K562 (cell line): Measurements from ENCODE around the gene HIF1AN. TPM values are rescaled to one million over a fixed set of nuclear protein-coding genes. Genes with fewer than 3 reads are reported as not detected.
A peak's percentile ranks its signal among the peaks of the same experiment; 100 is the strongest.

Experiments used
- BRD9 ChIP-seq: fragments of 450-650 bp; IDR thresholded peaks from 2 replicates; pipeline ENCODE4 v1.6.1; 2018; ENCODE audit warnings: low read depth; ENCODE audit not compliant: partially characterized antibody
- CREBBP ChIP-seq: IDR thresholded peaks from one replicate; pipeline ENCODE4 v1.6.1; 2012; ENCODE audit warnings: low read depth, mild to moderate bottlenecking, control low read depth, inconsistent platforms, low read length
- DDX20 ChIP-seq: fragments of 450-650 bp; IDR thresholded peaks from 2 replicates; pipeline ENCODE4 v1.6.1; 2016; ENCODE audit warnings: missing genetic modification characterization, low read depth, mild to moderate bottlenecking, missing compliant biosample characterization, moderate library complexity
- EP300 ChIP-seq: IDR thresholded peaks from 2 replicates; pipeline ENCODE4 v1.6.1; 2012; ENCODE audit warnings: low read length, improper control_type of control experiment
- EP400 ChIP-seq: fragments of 450-650 bp; IDR thresholded peaks from 2 replicates; pipeline ENCODE4 v1.6.1; 2017; ENCODE audit warnings: antibody characterized with exemption, mild to moderate bottlenecking, moderate library complexity
- EZH2 ChIP-seq: IDR thresholded peaks from 2 replicates; pipeline ENCODE4 v1.6.1; 2012; ENCODE audit warnings: low read depth, mild to moderate bottlenecking, inconsistent platforms, low read length, borderline replicate concordance
- FOXJ3 ChIP-seq: sonication (generic); formaldehyde crosslinking; IDR thresholded peaks from 2 replicates; pipeline ENCODE4 v1.4.0; 2020; ENCODE audit warnings: mild to moderate bottlenecking, missing genetic modification reagents
- GABPA ChIP-seq: fragments of 200-800 bp; sonication (Bioruptor generic); conservative IDR thresholded peaks from 2 replicates; pipeline ENCODE4 v1.6.1; 2016; ENCODE audit warnings: low read depth, missing genetic modification characterization, missing compliant biosample characterization
- GTF2A2 ChIP-seq: IDR thresholded peaks from 2 replicates; pipeline ENCODE4 v1.6.1; 2016; ENCODE audit warnings: mild to moderate bottlenecking, missing genetic modification characterization, missing compliant biosample characterization
- HIVEP1 ChIP-seq: fragments of 250-450 bp; sonication (Bioruptor Pico); IDR thresholded peaks from 2 replicates; pipeline ENCODE4 v1.4.0; 2020; ENCODE audit warnings: mild to moderate bottlenecking
- HMGN3 ChIP-seq: IDR thresholded peaks from 2 replicates; pipeline ENCODE4 v1.6.1; 2011; ENCODE audit warnings: borderline replicate concordance, low read depth, mild to moderate bottlenecking, mixed read lengths, low read length; ENCODE audit not compliant: insufficient read length; ENCODE audit errors: extremely low read depth
- HNRNPL ChIP-seq: fragments of 200-400 bp; formaldehyde crosslinking; IDR thresholded peaks from 2 replicates; pipeline ENCODE4 v1.6.1; 2017; ENCODE audit warnings: low read depth, mild to moderate bottlenecking, low read length
- IRF1 ChIP-seq: sonication (generic); formaldehyde crosslinking; IDR thresholded peaks from 2 replicates; pipeline ENCODE4 v1.8.0; 2022; ENCODE audit warnings: missing genetic modification reagents, mild to moderate bottlenecking, borderline replicate concordance
- NCOA4 ChIP-seq: fragments of 450-650 bp; IDR thresholded peaks from 2 replicates; pipeline ENCODE4 v1.6.1; 2018; ENCODE audit warnings: mild to moderate bottlenecking; ENCODE audit not compliant: partially characterized antibody
- NFXL1 ChIP-seq: fragments of 450-650 bp; formaldehyde crosslinking; IDR thresholded peaks from 2 replicates; pipeline ENCODE4 v1.4.0; 2021; ENCODE audit warnings: mild to moderate bottlenecking
- PML ChIP-seq: IDR thresholded peaks from 2 replicates; pipeline ENCODE4 v1.6.1; 2012; ENCODE audit warnings: low read length, inconsistent platforms
- RAD51 ChIP-seq: fragments of 450-650 bp; IDR thresholded peaks from 2 replicates; pipeline ENCODE4 v1.7.1; 2016; ENCODE audit warnings: low read depth, mild to moderate bottlenecking, borderline replicate concordance
- SNIP1 ChIP-seq: fragments of 450-650 bp; IDR thresholded peaks from 2 replicates; pipeline ENCODE4 v1.7.1; 2017; ENCODE audit warnings: low read depth, mild to moderate bottlenecking
- TBL1XR1 ChIP-seq, 2 experiments: IDR thresholded peaks; 2 replicates each; pipeline ENCODE4 v1.6.1; 2012; ENCODE audit warnings: improper control_type of control experiment in 2 of 2, low read length in 2 of 2, mild to moderate bottlenecking in 1 of 2
- TEAD4 ChIP-seq, 2 experiments: sonication (generic) in 1 of 2; formaldehyde crosslinking in 1 of 2; IDR thresholded peaks; 2 replicates each; pipeline versions ENCODE4 v1.6.1 to v1.8.0; 2012 to 2022; ENCODE audit warnings: borderline replicate concordance in 1 of 2, inconsistent platforms in 1 of 2, low read length in 1 of 2, mild to moderate bottlenecking in 1 of 2, missing genetic modification reagents in 1 of 2
- ZFPM2 ChIP-seq: fragments of 250-450 bp; sonication (Bioruptor Pico); IDR thresholded peaks from 2 replicates; pipeline ENCODE4 v1.5.1; 2022; ENCODE audit warnings: mild to moderate bottlenecking
- ZNF444 ChIP-seq: fragments of 250-450 bp; sonication (Bioruptor Pico); IDR thresholded peaks from 2 replicates; pipeline ENCODE4 v1.4.0; 2020; ENCODE audit warnings: mild to moderate bottlenecking, moderate library complexity
- polyA plus RNA-seq, 8 experiments: library from polyadenylated mRNA; depleted of rRNA in 4 of 8; stranded (reverse) in 5 of 8; unstranded in 3 of 8; fragments of >200 nt; fragmentation: Nextera tagmentation in 2 of 8; fragmentation: Illumina TruSeq in 1 of 8; extraction: Ambion mirVana in 2 of 8; extraction: Trizol in 1 of 8; gene quantifications; 2 replicates each; pipeline versions ENCODE4 v1.2.1 to v1.2.3, GENCODE V29; 2011 to 2014; ENCODE audit warnings: inconsistent platforms in 1 of 8, missing spikeins in 1 of 8
- total RNA-seq, 7 experiments: library from RNA; depleted of rRNA in 6 of 7; stranded (reverse); fragments of >200 nt in 6 of 7; fragmentation: Illumina TruSeq in 2 of 7; extraction: Trizol in 2 of 7; gene quantifications; 2 replicates each; pipeline versions ENCODE4 v1.2.1 to v1.2.3, GENCODE V29; 2011 to 2021; ENCODE audit warnings: low replicate concordance in 1 of 7
- TF ChIP-seq, protein P1 (sequence below): fragments of 450-650 bp; formaldehyde crosslinking; IDR thresholded peaks from 2 replicates; pipeline ENCODE4 v1.4.0; 2022; ENCODE audit warnings: missing genetic modification characterization
- TF ChIP-seq, protein P2 (sequence below), 2 experiments: fragments of 450-650 bp in 1 of 2; sonication (generic) in 1 of 2; formaldehyde crosslinking in 1 of 2; IDR thresholded peaks in 1 of 2; conservative IDR thresholded peaks in 1 of 2; 2 replicates each; pipeline versions ENCODE4 v1.6.1 to v1.8.1; 2016 to 2023; ENCODE audit warnings: mild to moderate bottlenecking in 2 of 2, moderate library complexity in 2 of 2, inconsistent platforms in 1 of 2, missing genetic modification reagents in 1 of 2
- TF ChIP-seq, protein P3 (sequence below): fragments of 250-450 bp; sonication (Bioruptor Pico); IDR thresholded peaks from 2 replicates; pipeline ENCODE4 v1.8.0; 2021; ENCODE audit warnings: borderline replicate concordance, mild to moderate bottlenecking, moderate library complexity; ENCODE audit not compliant: poor library complexity, severe bottlenecking

Gene HIF1AN
- total and polyA plus RNA-seq, 9 of the 15 experiments (the other 6 are each of a cell fraction or from before 2014, with no cell fraction given), result 1.2 to 16.8 (median 6.9) TPM

GRCh38 chr10:100535715-100536353, at the start of gene HIF1AN (continued):
- TF ChIP-seq SNIP1 (peak; percentile 89), EP400 (peak; percentile 51; the same call in 1 of the 2 replicates), NCOA4 (no peak), HNRNPL (no peak), TEAD4 (IDR thresholded peaks at IDR 0.05; ENCODE audit: low read length) (no peak), TEAD4 (CRISPR knock-in tag; IDR thresholded peaks at IDR 0.05; ENCODE audit: borderline replicate concordance) (no peak), ZFPM2 (CRISPR knock-in tag) (no peak), NFXL1 (CRISPR knock-in tag) (no peak), IRF1 (CRISPR knock-in tag) (no peak), FOXJ3 (no peak), BRD9 (no peak), HIVEP1 (CRISPR knock-in tag) (no peak), RAD51 (no peak), CREBBP (no peak), PML (peak; percentile 52; the same call in 1 of the 2 replicates), EZH2 (no peak), HMGN3 (no peak), ZNF444 (CRISPR knock-in tag) (no peak), TBL1XR1 (IDR thresholded peaks at IDR 0.05; ENCODE audit: low read length in 2 of 2) (no peak; a peak in 1 of 4 replicates), GTF2A2 (no peak), GABPA (tag) (peak; percentile 95), EP300 (peak; percentile 37), DDX20 (tag) (no peak)
- TF ChIP-seq, protein P1, sequence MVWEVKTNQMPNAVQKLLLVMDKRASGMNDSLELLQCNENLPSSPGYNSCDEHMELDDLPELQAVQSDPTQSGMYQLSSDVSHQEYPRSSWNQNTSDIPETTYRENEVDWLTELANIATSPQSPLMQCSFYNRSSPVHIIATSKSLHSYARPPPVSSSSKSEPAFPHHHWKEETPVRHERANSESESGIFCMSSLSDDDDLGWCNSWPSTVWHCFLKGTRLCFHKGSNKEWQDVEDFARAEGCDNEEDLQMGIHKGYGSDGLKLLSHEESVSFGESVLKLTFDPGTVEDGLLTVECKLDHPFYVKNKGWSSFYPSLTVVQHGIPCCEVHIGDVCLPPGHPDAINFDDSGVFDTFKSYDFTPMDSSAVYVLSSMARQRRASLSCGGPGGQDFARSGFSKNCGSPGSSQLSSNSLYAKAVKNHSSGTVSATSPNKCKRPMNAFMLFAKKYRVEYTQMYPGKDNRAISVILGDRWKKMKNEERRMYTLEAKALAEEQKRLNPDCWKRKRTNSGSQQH (CRISPR knock-in tag), result no peak
- TF ChIP-seq, protein P2, sequence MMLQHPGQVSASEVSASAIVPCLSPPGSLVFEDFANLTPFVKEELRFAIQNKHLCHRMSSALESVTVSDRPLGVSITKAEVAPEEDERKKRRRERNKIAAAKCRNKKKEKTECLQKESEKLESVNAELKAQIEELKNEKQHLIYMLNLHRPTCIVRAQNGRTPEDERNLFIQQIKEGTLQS (IDR thresholded peaks at IDR 0.05), result no peak
- TF ChIP-seq, protein P2 (CRISPR knock-in tag; conservative IDR thresholded peaks at IDR 0.05), result no peak
- TF ChIP-seq, protein P3, sequence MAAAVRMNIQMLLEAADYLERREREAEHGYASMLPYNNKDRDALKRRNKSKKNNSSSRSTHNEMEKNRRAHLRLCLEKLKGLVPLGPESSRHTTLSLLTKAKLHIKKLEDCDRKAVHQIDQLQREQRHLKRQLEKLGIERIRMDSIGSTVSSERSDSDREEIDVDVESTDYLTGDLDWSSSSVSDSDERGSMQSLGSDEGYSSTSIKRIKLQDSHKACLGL (CRISPR knock-in tag), result no peak
